GM21786 (cell line): Measurements from ENCODE around the gene HOXD1.

ENCODE experiments used
- ATAC-seq: cut with Tn5 transposase; IDR thresholded peaks from one replicate; pipeline ENCODE4 v1.9.1; 2021; ENCODE audit not compliant: unreplicated experiment

Gene HOXD1

DNA sequence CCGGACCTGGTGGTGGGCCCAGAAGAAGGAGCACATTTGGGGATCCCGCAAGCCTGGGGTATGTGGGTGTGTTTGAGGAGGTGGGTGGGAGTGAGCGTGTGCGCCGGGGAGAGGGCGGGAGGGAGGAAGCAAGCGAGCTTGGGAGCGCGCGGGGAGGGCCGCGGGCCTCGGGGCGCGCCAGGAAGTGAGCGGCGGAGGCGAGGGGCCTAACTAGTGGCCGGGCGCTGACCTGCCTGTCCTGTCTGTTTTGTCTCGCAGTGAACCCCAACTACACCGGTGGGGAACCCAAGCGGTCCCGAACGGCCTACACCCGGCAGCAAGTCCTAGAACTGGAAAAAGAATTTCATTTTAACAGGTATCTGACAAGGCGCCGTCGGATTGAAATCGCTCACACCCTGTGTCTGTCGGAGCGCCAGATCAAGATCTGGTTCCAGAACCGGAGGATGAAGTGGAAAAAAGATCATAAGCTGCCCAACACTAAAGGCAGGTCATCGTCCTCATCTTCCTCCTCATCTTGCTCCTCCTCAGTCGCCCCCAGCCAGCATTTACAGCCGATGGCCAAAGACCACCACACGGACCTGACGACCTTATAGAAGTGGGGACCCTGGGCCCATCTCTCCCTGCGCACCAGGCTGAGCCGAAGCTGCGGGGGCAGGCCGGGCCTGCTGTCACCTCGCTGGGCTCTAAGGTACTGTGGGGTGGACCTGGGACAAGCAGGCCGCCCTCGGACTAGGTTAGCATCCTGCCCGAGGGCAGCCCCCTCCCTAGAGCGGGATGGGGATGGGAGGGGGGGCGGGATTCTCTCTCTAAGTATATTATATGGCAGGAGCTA is 35.9 kb upstream of the HOXD1 start:
- ATAC-seq = no peak

DNA sequence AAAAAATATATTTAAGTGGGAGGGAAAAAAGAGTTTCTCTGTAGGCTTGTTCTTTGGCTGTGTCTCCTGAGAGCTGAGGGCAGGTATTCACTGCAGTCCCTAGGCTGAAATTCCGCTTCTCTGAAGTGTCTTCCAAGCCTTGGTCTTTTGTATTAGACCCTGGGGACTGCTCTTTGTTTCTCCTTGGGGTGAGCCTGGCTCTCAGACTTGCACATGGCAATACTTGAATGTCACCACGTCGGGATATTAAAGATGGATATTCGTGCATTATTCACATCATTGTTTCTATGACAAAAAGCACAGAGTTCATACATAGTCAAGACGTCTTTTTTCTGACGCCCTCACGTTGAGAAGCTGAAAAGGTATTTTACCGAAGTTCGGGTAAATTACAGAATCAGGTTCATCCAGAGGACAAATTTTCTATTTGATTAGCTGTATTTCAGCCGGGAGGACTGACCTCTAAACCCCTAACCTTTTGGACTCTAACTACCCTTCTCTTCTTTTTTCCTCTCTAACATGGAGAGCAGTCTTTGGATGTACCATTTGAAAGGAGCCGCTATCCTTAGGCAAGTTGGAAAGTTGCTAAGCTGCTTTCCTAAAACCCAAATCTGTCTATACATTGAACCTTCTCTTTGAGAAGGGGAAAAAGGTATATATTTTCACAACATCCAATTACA is 33.8 kb upstream of the HOXD1 start:
- no peak for ATAC-seq

DNA sequence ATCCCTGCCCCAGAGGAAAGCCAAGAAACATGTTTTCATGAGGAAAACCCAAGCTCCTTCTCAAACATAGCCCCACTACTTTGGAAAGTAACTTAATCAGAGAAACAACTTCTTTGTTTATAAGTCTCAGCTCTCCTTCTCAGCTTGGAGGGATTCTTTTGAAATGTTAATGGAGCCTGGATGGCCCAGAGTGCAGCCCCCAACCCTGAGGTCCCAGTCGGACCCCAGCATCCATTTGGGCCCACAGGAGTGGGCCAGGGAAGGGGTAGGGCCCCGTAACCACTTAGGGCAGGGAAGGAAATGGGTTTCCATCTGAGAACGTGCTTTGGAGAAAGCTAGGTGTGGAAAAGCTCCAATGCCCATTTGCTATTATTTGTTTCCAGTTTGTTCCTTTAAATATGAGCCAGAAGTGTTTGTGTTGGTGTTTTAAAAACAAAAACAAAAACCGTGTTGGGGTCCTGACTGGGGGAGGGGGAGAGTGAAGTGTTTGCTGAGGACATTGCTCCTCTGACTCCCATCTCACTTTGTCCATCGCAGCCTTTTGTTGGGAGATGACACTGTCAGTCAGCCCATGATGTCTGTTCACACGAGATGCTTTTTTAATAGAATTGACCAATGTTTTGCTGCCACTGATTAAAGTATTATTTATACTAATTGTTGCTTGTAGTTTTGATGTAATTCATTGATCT is 33.0 kb upstream of the HOXD1 start:
- ATAC-seq = no peak

DNA sequence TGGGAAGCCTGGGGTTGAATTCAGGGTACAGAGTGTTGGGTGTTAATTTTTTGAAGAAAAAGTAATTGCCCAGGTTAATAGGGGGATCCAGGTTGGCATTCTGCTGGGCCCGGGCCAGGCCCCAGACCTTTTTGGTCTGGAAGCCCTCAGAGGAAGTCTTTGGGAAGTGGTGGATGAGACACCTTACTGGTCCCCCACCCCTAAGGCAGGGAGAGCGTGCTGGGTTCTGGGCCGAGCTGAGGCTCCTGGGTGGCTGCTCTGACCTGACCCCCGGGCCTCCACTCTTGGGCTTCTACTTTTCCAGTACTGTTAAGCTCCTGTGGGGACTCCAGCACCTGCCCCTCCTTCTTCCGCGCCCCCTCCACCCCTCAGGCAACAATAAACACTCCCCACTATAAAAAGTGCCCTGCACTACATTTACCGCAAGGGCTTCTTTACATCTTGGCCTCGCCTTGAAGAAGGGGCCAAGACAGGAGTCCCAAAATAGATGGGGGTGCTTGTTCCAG is 32.1 kb upstream of the HOXD1 start:
- ATAC-seq = no peak

DNA sequence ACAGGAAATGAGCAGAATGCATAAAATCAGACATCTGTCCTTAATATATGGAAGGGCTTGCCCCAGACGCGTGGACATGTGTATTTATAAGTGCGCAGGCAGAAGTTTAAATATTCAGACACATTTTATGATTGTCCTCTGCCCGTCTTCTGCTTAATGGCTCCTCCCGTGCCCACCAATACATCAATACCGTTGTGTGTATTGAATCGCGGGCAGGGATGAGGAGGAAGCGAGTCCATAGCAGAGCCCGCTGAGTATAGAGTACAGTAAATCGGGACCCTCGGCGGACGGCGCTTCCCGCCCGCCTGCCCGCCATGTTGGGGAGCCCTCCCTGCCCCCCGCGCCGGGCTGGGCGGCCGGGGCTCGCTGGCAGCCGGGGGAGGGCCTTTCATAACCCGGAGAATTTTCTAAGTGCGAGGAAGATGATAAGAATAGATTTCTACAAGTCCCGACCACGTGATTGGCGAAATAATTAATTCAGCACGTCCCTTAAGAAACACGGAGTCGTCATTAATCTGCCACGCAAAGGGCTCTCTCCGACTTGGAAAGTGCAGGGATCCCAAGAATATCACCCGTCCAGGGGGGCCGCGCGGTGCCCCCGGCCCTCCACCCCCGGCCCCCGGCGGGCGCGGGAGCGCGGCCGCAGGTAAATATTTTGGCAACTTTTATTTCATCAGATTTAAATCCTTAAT is 31.5 kb upstream of the HOXD1 start, which contains the start of gene HOXD3:
Gene HOXD3 (plus strand): TSS at position 501 of the 692 bp plus-strand sequence. CDS start 11,808 bp downstream, outside the sequence.
- ATAC-seq = no peak

DNA sequence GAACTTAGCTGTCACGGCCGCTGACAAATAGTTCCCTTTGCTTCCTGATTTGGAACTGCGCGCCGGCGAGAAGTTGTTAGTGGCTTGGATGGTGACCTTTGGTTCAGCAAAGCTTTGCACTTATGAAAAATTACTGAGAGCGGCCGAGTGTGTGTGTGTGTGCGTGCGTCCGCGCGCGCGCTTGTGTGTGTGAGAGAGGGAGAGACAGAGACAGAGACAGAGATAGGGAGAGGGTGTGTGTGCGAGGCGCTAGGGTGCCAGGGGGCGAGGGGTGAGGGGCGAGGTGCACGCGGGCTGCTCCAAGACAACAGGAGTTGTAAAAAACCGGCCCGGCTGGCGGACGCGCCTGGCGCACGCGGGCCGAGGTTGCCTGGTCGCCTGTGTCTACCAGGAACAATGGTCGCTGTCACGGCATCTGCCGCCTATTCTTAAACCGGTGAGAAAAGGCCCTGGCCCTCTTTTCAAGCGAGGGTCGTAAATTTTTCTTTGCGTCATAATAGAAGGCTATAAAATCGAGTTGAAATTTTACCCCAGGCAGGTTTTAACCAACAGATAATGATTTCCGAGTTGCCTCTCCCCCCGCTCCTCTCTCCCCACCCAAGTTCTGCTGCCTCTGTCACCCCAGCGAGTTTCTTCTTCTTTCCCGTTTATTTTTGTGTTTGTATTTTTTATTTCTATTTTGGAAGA is 30.8 kb upstream of the HOXD1 start:
- ATAC-seq = no peak

DNA sequence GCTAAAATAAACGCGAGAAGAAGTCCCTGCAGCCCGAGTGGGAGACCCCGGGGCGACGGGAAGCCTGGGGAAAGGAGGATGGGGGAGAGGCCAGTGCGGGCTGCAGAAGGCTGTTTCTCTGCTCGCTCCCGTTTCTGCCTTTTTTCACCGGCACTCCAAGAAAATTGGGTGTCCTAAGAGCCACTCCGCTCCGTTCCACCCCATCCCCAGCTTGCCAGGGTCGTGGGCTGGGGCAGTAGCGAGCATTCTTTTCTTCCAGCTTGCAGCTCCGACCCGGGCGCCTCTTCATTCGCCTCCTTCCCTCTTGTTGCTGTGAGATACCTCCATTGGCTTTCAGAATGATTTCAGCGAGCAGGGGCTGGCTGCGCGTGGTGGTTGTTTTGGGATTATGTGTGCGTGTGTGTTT is 30.3 kb upstream of the HOXD1 start:
- no peak for ATAC-seq

DNA sequence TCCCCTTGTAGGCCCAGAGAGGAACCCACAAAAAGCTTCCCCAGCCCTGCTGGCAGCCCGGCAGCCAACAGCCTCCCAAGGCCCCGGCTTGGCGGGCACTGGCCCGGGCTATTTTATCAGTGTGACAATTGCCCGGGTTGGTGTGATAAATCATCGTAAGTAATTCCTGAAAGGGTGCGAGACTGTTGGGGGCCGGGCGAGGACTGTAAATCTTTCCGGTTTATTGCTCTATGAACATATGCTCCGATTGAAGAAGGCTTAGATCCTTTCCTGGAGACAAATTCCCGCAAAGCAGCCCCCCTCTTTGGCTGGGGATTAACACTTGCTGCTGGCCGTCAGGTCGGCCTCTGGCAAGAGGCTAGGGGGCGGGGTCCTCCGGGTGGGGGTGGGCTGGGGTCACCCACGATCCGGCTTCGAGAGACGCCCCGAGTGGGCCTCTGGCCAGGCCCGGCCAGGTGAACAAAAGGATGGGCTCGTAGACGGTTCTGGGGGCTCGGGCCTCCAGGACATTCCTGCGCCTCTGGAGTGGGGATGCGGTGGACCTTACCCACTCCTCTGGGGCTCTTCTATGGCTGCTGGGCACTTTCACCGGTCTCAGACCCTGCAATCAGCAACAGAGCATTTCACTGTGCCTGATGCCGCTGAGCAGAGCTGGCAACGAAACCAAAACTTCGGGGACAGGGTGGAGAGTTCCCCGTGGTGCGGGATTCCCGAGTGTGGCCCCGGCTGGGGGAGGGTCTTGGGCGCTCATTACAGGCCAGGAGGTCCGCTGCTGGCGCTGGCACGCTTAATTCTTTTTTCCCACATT is 29.4 kb upstream of the HOXD1 start:
- no peak for ATAC-seq

DNA sequence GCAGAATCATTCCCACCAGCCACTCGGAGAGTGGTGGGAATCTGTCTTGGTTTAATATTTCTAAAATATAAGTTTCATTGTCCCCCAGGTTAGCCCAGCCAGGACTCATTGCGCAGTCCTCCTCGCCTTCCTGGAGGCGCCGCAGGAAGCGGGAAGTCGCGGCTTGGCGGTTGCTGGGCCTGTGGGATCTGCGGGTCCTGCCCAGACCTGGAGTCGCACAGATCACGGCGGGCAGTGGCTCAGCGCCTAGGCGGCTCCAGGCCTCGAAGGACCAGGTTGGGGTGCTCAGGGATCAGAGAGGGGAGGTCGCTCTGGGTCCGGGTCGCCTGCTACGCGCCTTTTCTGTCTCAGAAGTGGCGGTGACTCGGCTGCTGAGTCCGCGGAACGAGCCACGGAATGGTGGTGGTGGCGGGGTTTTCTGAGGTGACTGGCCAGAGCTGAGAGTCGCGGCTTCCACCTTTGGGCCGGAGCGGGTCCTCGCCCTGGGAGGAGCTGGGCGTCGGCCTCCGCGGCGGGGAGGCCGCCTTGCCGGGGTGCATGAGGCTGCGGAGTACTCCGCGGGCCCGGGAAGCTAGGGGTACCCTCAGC is 28.7 kb upstream of the HOXD1 start:
- no peak for ATAC-seq

DNA sequence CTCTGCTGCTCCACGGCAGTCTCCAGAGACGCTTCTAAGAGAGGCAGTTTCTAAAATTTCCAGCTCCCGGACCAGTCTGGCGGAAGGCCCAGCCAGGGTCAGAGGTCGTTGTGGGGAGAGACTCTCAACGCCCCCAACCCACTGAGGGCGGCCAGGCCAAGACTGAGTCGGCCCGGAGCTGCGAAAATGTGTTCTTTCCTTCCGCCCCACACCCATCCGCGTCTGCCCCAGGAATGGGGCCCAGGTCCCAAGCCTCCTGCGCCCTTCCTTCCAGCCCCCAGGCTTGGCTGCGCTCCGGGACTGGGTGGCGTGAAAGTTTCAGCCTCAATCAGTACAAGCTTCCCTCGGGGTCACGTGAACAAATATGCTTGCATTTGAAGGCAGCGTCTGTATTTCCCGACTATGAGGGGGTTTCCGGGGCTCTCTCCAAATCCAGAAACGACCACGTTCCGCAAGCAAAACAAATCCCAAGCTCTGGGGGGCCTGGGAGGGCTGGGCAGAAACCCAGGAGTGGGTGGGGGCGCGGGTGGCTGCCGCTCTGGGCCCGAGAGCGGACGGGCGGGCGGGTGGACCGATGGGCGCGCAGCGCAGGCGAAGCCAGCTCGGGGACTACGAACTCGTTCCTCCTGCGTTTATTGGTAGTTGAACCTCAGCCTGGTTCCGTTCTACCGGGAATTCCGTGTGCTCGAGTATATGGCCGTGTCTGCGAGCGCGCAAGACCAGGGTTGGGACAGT is 28.1 kb upstream of the HOXD1 start:
- no peak for ATAC-seq

DNA sequence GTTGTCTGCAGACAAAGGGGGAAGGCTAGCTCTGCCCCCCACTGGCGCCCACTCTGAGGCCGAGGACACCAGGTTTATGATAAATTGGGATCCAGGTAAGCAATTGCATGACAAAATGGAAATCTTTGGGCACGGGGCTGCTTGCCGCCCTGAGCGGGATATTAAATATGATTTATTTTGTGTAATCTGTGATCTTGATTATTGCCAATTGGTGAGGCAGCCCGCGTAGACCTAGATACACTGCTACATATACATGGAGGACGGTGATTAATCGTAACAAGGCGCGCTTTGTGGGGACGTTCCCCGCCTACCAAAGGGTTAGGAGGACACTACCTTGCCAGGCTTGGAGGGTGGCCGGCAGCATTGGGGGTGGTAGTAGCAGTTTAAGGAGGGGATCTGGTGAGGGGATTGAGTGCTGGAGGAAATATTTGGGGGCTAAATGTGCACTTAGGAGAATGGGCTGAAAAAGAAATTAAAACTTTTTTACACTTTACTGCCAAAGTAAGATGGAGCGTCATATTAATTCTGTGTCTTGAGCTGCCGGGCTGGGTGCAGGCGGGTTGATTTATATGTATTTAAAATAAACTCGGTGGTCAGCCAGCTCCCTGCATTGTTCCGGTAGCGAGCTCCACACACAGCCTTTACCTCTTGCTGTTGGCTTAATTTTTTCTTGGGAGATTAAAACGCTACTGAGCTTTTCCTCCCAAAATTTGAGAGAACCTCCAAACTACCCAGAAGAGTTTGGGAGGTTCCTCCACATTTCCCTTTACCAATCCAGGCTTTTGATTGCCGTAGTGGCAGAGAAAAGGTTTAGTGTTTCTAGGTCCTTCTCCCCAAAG is 27.3 kb upstream of the HOXD1 start:
- ATAC-seq = no peak

DNA sequence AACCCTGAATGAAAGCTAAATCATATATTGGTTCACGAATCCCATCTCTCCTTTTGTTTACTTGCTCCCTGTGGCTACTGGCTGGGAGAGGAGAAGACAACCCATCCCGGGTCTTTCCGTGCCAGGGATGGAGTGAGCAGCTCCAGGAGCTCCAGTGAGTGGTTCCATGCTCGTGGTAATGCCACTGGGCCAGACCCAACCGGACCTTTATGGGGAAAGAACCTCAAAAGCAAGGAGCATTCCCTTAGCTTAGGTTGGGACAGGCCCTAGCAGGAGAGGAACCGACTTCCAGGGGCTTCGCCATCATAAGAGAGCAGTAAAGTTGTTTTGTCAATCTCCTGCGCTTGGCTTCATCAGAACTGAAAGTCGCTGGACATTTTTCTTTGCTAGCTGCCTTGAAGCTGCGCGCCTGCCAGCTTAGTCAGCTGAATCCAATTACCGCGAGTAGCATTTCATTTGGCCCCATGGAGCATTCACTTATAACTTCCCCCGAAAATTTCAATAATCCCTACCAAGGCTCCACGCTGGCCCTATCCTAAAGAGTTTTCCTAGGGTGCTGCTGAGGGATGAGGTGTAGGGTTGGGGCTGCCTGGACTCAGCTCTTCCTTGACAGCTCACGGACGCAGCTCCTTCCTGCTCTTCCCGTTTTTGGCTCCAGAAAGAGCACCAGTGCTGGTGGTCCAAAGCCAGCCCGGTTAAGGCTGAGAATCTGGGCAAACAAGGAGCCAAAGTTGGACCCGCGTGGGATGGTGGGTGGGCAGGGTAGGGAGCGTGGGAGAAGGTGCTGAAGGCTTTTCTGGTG is 26.4 kb upstream of the HOXD1 start:
- ATAC-seq = no peak

DNA sequence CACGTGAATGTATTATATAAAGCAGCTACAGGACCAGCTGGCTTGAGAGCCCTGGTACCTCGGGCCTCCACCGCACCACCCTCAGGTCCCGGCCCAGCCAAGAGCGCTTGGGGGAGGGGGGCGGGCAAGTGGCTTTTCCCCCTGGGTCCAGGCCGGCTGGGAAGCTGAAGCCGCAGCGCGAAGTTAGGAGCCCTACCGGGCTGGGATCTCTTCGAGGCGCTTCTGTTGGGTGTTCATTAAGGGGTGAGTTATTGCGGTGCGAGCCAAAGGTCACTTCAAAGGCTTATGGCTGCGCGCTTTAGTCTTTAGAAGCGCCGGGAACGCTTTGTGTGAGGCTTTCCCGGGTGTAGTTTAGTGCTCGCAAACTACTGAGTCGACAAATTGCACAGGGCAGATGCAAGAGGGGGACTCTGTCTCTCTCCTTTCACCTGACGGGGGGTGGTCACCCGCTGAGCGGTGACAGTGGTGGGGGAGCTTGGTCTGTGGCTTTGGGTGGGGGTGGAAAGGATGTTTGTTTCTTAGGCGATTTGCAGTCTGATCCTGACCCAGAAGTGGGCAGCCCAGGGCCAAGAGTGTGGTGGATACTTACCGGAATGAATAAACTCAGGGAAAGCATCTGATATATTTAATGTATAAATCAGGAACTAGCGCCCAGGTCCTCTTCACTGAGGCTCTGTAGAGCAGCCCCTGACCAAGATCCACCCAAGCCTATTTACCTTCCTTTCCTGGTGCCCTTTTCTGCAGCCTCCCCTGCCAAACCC is 25.4 kb upstream of the HOXD1 start:
- ATAC-seq = no peak

DNA sequence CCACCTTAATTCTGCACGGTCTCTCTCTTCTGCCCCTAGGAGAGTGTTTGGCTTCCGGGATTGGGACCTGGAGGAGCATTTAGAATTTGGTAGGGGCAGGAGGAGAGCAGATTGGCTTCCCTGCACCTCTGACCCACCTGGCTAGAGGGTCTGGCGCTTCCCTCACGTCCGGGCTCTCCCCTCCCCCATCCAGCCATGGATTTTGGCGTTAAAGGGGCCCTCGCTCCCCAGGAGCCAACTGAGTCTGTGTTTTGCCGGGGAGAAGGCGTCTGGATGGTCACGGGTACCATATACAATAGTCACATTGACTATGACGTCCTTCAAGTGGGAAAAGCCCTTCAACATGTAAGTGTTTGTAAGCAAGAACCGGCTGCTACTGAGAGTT is 24.8 kb upstream of the HOXD1 start:
- ATAC-seq = no peak

DNA sequence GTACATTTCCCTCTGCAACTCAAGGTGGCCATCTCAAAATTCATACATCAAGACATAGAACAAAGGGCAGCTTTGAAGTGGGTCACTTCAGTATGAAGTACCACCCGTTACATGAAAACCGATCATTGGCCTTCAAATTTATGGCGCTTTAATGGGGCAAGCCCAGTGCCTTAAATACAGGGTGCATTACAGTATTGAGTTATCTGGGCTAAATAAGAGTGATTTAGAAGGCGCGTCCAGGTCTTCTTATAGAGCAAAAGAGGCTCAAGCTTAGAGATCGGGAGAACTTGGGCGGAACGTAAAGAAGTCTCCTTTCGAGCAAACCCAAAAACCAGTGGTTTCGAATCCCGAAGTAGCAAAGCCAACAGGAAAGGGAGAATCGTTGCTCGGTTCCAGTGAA is 24.3 kb upstream of the HOXD1 start:
- ATAC-seq = no peak
